GM21447 (cell line): ENCODE results near the gene ZP2.
"Not testable (repeated sequence)": the region's sequence is repeated elsewhere in the genome, so short reads cannot be mapped to it uniquely, and the experiment has no call there.

Experiments used
- ATAC-seq: cut with Tn5 transposase; IDR thresholded peaks from one replicate; pipeline ENCODE4 v1.9.1; 2021; ENCODE audit not compliant: unreplicated experiment

The ZP2 gene

GRCh38 chr16:21217121-21217520, 5.7 kb upstream of the ZP2 start:
- ATAC-seq = no peak

GRCh38 chr16:21214086-21214485, 2.7 kb upstream of the ZP2 start:
- ATAC-seq = no peak

- no peak for ATAC-seq
Measured at GRCh38 chr16:21208446-21209230, 2.7 kb downstream of the ZP2 start.

GRCh38 chr16:21206550-21206949, 4.8 kb downstream of the ZP2 start:
- no peak for ATAC-seq

- ATAC-seq = no peak
Measured at GRCh38 chr16:21205303-21205702, 6.1 kb downstream of the ZP2 start.

GRCh38 chr16:21203155-21203797, 8.1 kb downstream of the ZP2 start:
- ATAC-seq = no peak

GRCh38 chr16:21199607-21200218, 11.7 kb downstream of the ZP2 start:
- no peak for ATAC-seq

GRCh38 chr16:21197621-21198020, 13.8 kb downstream of the ZP2 start:
- no peak for ATAC-seq

GRCh38 chr16:21197112-21197511, 14.3 kb downstream of the ZP2 start:
- ATAC-seq = no peak

- not testable (repeated sequence) for ATAC-seq
Measured at GRCh38 chr16:21195330-21195729, 16.0 kb downstream of the ZP2 start.

- ATAC-seq = no peak
Measured at GRCh38 chr16:21194771-21195301, 16.5 kb downstream of the ZP2 start.

- ATAC-seq = no peak
Measured at GRCh38 chr16:21192991-21193390, 18.4 kb downstream of the ZP2 start.

- no peak for ATAC-seq
Measured at GRCh38 chr16:21190599-21190998, 20.8 kb downstream of the ZP2 start.

- no peak for ATAC-seq
Measured at GRCh38 chr16:21190013-21190412, 21.4 kb downstream of the ZP2 start.

- ATAC-seq = no peak
Measured at GRCh38 chr16:21189311-21189710, 22.1 kb downstream of the ZP2 start.

- ATAC-seq = no peak
Measured at GRCh38 chr16:21186326-21186691, 25.1 kb downstream of the ZP2 start.

GRCh38 chr16:21185659-21186325, 25.6 kb downstream of the ZP2 start:
- no peak for ATAC-seq

GRCh38 chr16:21184834-21185233, 26.5 kb downstream of the ZP2 start:
- ATAC-seq = no peak

GRCh38 chr16:21183995-21184394, 27.4 kb downstream of the ZP2 start:
- no peak for ATAC-seq

GRCh38 chr16:21179983-21180365, 31.4 kb downstream of the ZP2 start:
- ATAC-seq = no peak
